Right lobe of liver (tissue), 6 donors: Measurements from ENCODE around the gene ZNF678. TPM values are rescaled to one million over a fixed set of nuclear protein-coding genes. Genes with fewer than 3 reads are reported as not detected.
"Not testable (repeated sequence)": the region's sequence is repeated elsewhere in the genome, so short reads cannot be mapped to it uniquely, and the experiment has no call there.

Source experiments
- ATAC-seq, 4 donors: fragments of 200-7000 bp; cut with Tn5 transposase; one replicate each; pipeline ENCODE4 v1.9.1; 2020; ENCODE audit warnings: mild to moderate bottlenecking in 4 of 4, moderate library complexity in 4 of 4
- DNase-seq, 3 donors: peaks; one replicate each; pipeline ENCODE4 v3.0.0-alpha.2; 2020
- H3K27ac ChIP-seq, 3 donors: fragments of 200-600 bp; one replicate each; pipeline ENCODE4 v1.8.0; 2022
- H3K27me3 ChIP-seq, 2 donors: fragments of 200-600 bp; one replicate each; pipeline ENCODE4 v1.8.0; 2022
- H3K36me3 ChIP-seq, 4 donors: fragments of 200-600 bp; sonication (generic) in 1 of 4; one replicate each; pipeline versions ENCODE4 v1.5.1 to v1.8.0; 2017 to 2022; ENCODE audit warnings: control low read depth in 1 of 4
- H3K4me1 ChIP-seq, 4 donors: fragments of 200-600 bp; sonication (generic) in 1 of 4; one replicate each; pipeline versions ENCODE4 v1.5.1 to v1.8.0; 2017 to 2022; ENCODE audit warnings: control low read depth in 1 of 4
- H3K4me3 ChIP-seq, 3 donors: fragments of 200-600 bp; one replicate each; pipeline ENCODE4 v1.8.0; 2022
- H3K9me3 ChIP-seq, 4 donors: fragments of 200-600 bp; sonication (generic) in 1 of 4; one replicate each; pipeline versions ENCODE4 v1.5.1 to v1.8.0; 2017 to 2022; ENCODE audit warnings: control low read depth in 1 of 4
- CTCF ChIP-seq, 4 donors: fragments of 200-600 bp in 3 of 4; fragments of 450-650 bp in 1 of 4; IDR thresholded peaks; one replicate each; pipeline versions ENCODE4 v1.5.1 to v1.8.0; 2016 to 2022; ENCODE audit warnings: antibody characterized with exemption in 4 of 4, mild to moderate bottlenecking in 2 of 4
- POLR2A ChIP-seq: fragments of 450-650 bp; IDR thresholded peaks from one replicate; pipeline ENCODE4 v1.6.1; 2017; ENCODE audit warnings: antibody characterized with exemption, mild to moderate bottlenecking
- WGBS: methylation state at CpG from one replicate; pipeline ENCODE4 v1.1.6; 2018; ENCODE audit warnings: low coverage, low lambda C conversion rate; ENCODE audit not compliant: insufficient coverage; ENCODE audit errors: missing lambda C conversion rate; 5-methylcytosine and 5-hydroxymethylcytosine counted together
- intact Hi-C, 2 donors: fragments of 100-400 bp; cut with DNase I; formaldehyde crosslinking; loops; one replicate each; pipeline versions ENCODE4 v1.11.2 to v1.14.1; 2022
- total RNA-seq, 6 experiments: library from RNA; depleted of rRNA in 2 of 6; stranded (reverse); fragments of >200 nt in 2 of 6; fragmentation: NEBNext Ultra II Directional in 3 of 6; extraction: Animal tissue kit (Norgen Biotek cat#: 25700) in 3 of 6; gene quantifications; one replicate each; pipeline versions ENCODE4 v1.1.0 to v1.2.4, GENCODE V29; 2016 to 2023
- donor health status: DM: no; HTN: yes; CAD: no.
- donor health status: DM: no; HTN: no; CAD: no.
- donor health status: DM: no; HTN: no; CAD: no.
- donor health status: DM: no; HTN: yes; CAD: no.
- donor health status: DM: no; HTN: yes; CAD: no.

ZNF678 gene
- total RNA-seq, 6 experiments from 2014 or later = 2.4 to 4.8 (median 3.0) TPM

GRCh38 chr1:227603327-227603726 lies 40.0 kb downstream of the ZNF678 start:
- peaks cover 0 to 4% (median 0%) of the 10 kb centered on the region in 4 donors for H3K9me3 ChIP-seq
- H3K27ac ChIP-seq = no peak overlapping the region
- TF ChIP-seq CTCF (IDR thresholded peaks at IDR 0.05) = no peak
- no peak for TF ChIP-seq POLR2A
- no peaks in the 10 kb centered on the region for H3K36me3 ChIP-seq
- 100% methylated on average over 1 of the region's 3 CpGs for WGBS
- no peaks in the 10 kb centered on the region for H3K4me1 ChIP-seq
- intact Hi-C loops = no loop called here
- ATAC-seq (no peak), DNase-seq (no peak)
- H3K27me3 ChIP-seq = no peaks in the 10 kb centered on the region
- H3K4me3 ChIP-seq = no peak overlapping the region

- Histone ChIP-seq H3K4me1 (no peaks in the 10 kb centered on the region), H3K27me3 (no peaks in the 10 kb centered on the region), H3K36me3 (no peaks in the 10 kb centered on the region), H3K27ac (no peak overlapping the region), H3K9me3 (peaks cover 0 to 9% (median 0%) of the 10 kb centered on the region in 4 donors), H3K4me3 (no peak overlapping the region)
- 100% methylated on average over 3 of the region's 3 CpGs for WGBS
- TF ChIP-seq CTCF (IDR thresholded peaks at IDR 0.05) = no peak
- intact Hi-C loops = no loop called here
- DNase-seq (no peak), ATAC-seq (no peak)
Observed at GRCh38 chr1:227604446-227604845, 41.1 kb downstream of the ZNF678 start.

GRCh38 chr1:227606271-227606670 lies 42.9 kb downstream of the ZNF678 start:
- WGBS = 67% methylated on average over 8 of the region's 9 CpGs
- H3K9me3 ChIP-seq, H3K4me3 ChIP-seq, H3K27ac ChIP-seq, H3K4me1 ChIP-seq, H3K36me3 ChIP-seq, DNase-seq, ATAC-seq, intact Hi-C loops, H3K27me3 ChIP-seq: not testable (repeated sequence)

GRCh38 chr1:227607336-227607898 lies 44.1 kb downstream of the ZNF678 start:
- ATAC-seq = no peak
- no peak for TF ChIP-seq CTCF (IDR thresholded peaks at IDR 0.05)
- TF ChIP-seq POLR2A = no peak
- intact Hi-C loops = no loop called here
- H3K4me1 ChIP-seq = no peaks in the 10 kb centered on the region
- peaks cover 0 to 9% (median 0%) of the 10 kb centered on the region in 4 donors for H3K9me3 ChIP-seq
- DNase-seq = no peak
- no peak overlapping the region for H3K27ac ChIP-seq
- 65% methylated on average over 3 of the region's 3 CpGs for WGBS
- no peaks in the 10 kb centered on the region for H3K27me3 ChIP-seq
- H3K36me3 ChIP-seq = no peaks in the 10 kb centered on the region
- H3K4me3 ChIP-seq = no peak overlapping the region

- no peak overlapping the region for H3K4me3 ChIP-seq
- H3K9me3 ChIP-seq = peaks cover 0 to 14% (median 0%) of the 10 kb centered on the region in 4 donors
- ATAC-seq = no peak
- intact Hi-C loops = no loop called here
- WGBS = 100% methylated on average over 1 of the region's 1 CpG
- peaks cover 0 to 2% (median 0%) of the 10 kb centered on the region in 4 donors for H3K36me3 ChIP-seq
- H3K4me1 ChIP-seq = no peaks in the 10 kb centered on the region
- H3K27ac ChIP-seq = no peak overlapping the region
- H3K27me3 ChIP-seq = no peaks in the 10 kb centered on the region
- no peak for DNase-seq
- no peak for TF ChIP-seq POLR2A
- no peak for TF ChIP-seq CTCF (IDR thresholded peaks at IDR 0.05)
Observed at GRCh38 chr1:227612658-227613057, 49.3 kb downstream of the ZNF678 start.
